Naive thymus-derived CD4-positive, alpha-beta T cell (primary cell): Measurements from ENCODE around the gene KLC3. TPM values are rescaled to one million over a fixed set of nuclear protein-coding genes. Genes with fewer than 3 reads are reported as not detected.
"Not testable (repeated sequence)": the region's sequence is repeated elsewhere in the genome, so short reads cannot be mapped to it uniquely, and the experiment has no call there.

Experiments used
- ATAC-seq: fragments of 150-1000 bp; cut with Tn5 transposase; 2 replicates; pipeline ENCODE4 v1.10.0; 2021; ENCODE audit warnings: mild to moderate bottlenecking, moderate library complexity
- CTCF ChIA-PET: fragments of 350-600 bp; sonication (Branson Sonifier 250); formaldehyde crosslinking; loops from one replicate; lab custom pipeline; 2021; ENCODE audit warnings: antibody characterized with exemption; lab: Charles Lee
- POLR2A ChIA-PET: fragments of 350-600 bp; sonication (Branson Sonifier 250); formaldehyde crosslinking; loops from one replicate; lab custom pipeline; 2021; ENCODE audit warnings: antibody characterized with exemption, inconsistent platforms; lab: Charles Lee
- DNase-seq, 9 donors: peaks; one replicate each; pipeline versions ENCODE4 v3.0.0 to v3.0.0-alpha.2; 2020 to 2022; ENCODE audit warnings: mixed read lengths in 1 of 9
- H3K27ac ChIP-seq: one replicate; pipeline ENCODE4 v1.7.0; 2013; ENCODE audit warnings: mild to moderate bottlenecking, low read depth, low read length, moderate library complexity
- H3K27me3 ChIP-seq, 2 donors: one replicate each; pipeline ENCODE4 v1.7.0; 2013; ENCODE audit warnings: low read length in 2 of 2, mild to moderate bottlenecking in 2 of 2, moderate library complexity in 2 of 2; ENCODE audit not compliant: control insufficient read depth in 2 of 2, insufficient read depth in 2 of 2
- H3K36me3 ChIP-seq, 3 experiments: 1 replicate in 2 of 3; 2 replicates in 1 of 3; pipeline ENCODE4 v1.7.0; 2013; ENCODE audit warnings: low read length in 3 of 3, mild to moderate bottlenecking in 3 of 3, moderate library complexity in 1 of 3; ENCODE audit not compliant: insufficient read depth in 3 of 3, control insufficient read depth in 2 of 3
- H3K4me1 ChIP-seq, 2 donors: one replicate each; pipeline ENCODE4 v1.7.0; 2013; ENCODE audit warnings: low read length in 2 of 2, mild to moderate bottlenecking in 2 of 2, moderate library complexity in 1 of 2; ENCODE audit not compliant: control insufficient read depth in 2 of 2, insufficient read depth in 2 of 2
- H3K4me3 ChIP-seq: 2 replicates; pipeline ENCODE4 v1.7.0; 2013; ENCODE audit warnings: mild to moderate bottlenecking, low read length
- H3K9me3 ChIP-seq, 3 experiments: 1 replicate in 2 of 3; 2 replicates in 1 of 3; pipeline ENCODE4 v1.7.0; 2013; ENCODE audit warnings: low read length in 3 of 3; ENCODE audit not compliant: control insufficient read depth in 2 of 3
- H3K27ac Mint-ChIP-seq, 9 donors: one replicate each; pipeline ENCODE4 v1.8.0; 2020 to 2022; ENCODE audit warnings: mixed read lengths in 9 of 9, mild to moderate bottlenecking in 8 of 9, moderate library complexity in 5 of 9, inconsistent platforms in 2 of 9
- H3K27me3 Mint-ChIP-seq, 5 donors: one replicate each; pipeline ENCODE4 v1.8.0; 2021 to 2022; ENCODE audit warnings: mixed read lengths in 5 of 5, mild to moderate bottlenecking in 1 of 5
- H3K36me3 Mint-ChIP-seq, 5 donors: one replicate each; pipeline ENCODE4 v1.8.0; 2020 to 2022; ENCODE audit warnings: mixed read lengths in 5 of 5, mild to moderate bottlenecking in 3 of 5, inconsistent platforms in 1 of 5
- H3K4me1 Mint-ChIP-seq, 7 donors: one replicate each; pipeline ENCODE4 v1.8.0; 2020 to 2022; ENCODE audit warnings: mixed read lengths in 7 of 7, mild to moderate bottlenecking in 3 of 7, inconsistent platforms in 1 of 7
- H3K4me3 Mint-ChIP-seq, 10 donors: one replicate each; pipeline ENCODE4 v1.8.0; 2020 to 2022; ENCODE audit warnings: mild to moderate bottlenecking in 10 of 10, mixed read lengths in 10 of 10, moderate library complexity in 6 of 10, inconsistent platforms in 2 of 10
- H3K9me3 Mint-ChIP-seq, 11 donors: one replicate each; pipeline ENCODE4 v1.8.0; 2020 to 2022; ENCODE audit warnings: mixed read lengths in 11 of 11, mild to moderate bottlenecking in 4 of 11, inconsistent platforms in 1 of 11, moderate library complexity in 1 of 11
- intact Hi-C, 2 donors: fragments of 100-400 bp; cut with micrococcal nuclease; formaldehyde crosslinking; loops; one replicate each; pipeline ENCODE4 v1.15.1; 2023
- polyA plus RNA-seq, 2 donors: library from polyadenylated mRNA; unstranded; fragments of 300-500 nt; fragmentation: Illumina TruSeq; gene quantifications; one replicate each; pipeline ENCODE4 v1.2.3, GENCODE V29; 2021
- total RNA-seq, 6 experiments: library from RNA in 5 of 6; stranded (reverse) in 5 of 6; gene quantifications; 1 replicate in 5 of 6; 2 replicates in 1 of 6; pipeline ENCODE4 v1.2.3 and lab custom pipeline; 2021 to 2026

Gene KLC3
- total and polyA plus RNA-seq, 7 experiments from 2014 or later = 0.18 TPM; not detected in 6

- H3K27me3 Mint-ChIP-seq = peaks cover 12 to 23% (median 17%) of the 10 kb centered on the region in 5 donors
- ATAC-seq, CTCF ChIA-PET, H3K4me1 ChIP-seq, H3K27ac ChIP-seq, H3K9me3 ChIP-seq, H3K36me3 Mint-ChIP-seq, H3K27ac Mint-ChIP-seq, H3K4me3 ChIP-seq, H3K9me3 Mint-ChIP-seq, H3K36me3 ChIP-seq, H3K27me3 ChIP-seq, DNase-seq, H3K4me3 Mint-ChIP-seq, H3K4me1 Mint-ChIP-seq: not testable (repeated sequence)
- intact Hi-C loops = loop anchor here in 1 of 2 donors (10.0 kb wide), 1 partner anchor 550 kb away; no protein-coding TSS in a partner anchor
- POLR2A ChIA-PET = interaction anchor here (0.6 kb wide), 1 partner anchor 90 kb away, joined by 3 read pairs; the partner anchor contains the start of gene EXOC3L2
Measured at GRCh38 chr19:45334881-45335280, 5.7 kb upstream of the KLC3 start.

- intact Hi-C loops = loop anchor here in 1 of 2 donors (10.0 kb wide), 1 partner anchor 552 kb away; no protein-coding TSS in a partner anchor
- peaks cover 0 to 12% of the 10 kb centered on the region in 2 donors for H3K27me3 ChIP-seq
- H3K27ac Mint-ChIP-seq = no peak overlapping the region
- peaks cover 4 to 10% (median 9%) of the 10 kb centered on the region in 7 donors for H3K4me1 Mint-ChIP-seq
- H3K4me3 Mint-ChIP-seq = no peak overlapping the region
- no peaks in the 10 kb centered on the region for H3K36me3 Mint-ChIP-seq
- peaks cover 17 to 28% (median 19%) of the 10 kb centered on the region in 5 donors for H3K27me3 Mint-ChIP-seq
- DNase-seq (no peak), ATAC-seq (no peak)
- H3K36me3 ChIP-seq = no peaks in the 10 kb centered on the region
- no peaks in the 10 kb centered on the region for H3K9me3 ChIP-seq
- no peak overlapping the region for H3K4me3 ChIP-seq
- H3K4me1 ChIP-seq = no peaks in the 10 kb centered on the region
- H3K9me3 Mint-ChIP-seq = no peaks in the 10 kb centered on the region
- no peak overlapping the region for H3K27ac ChIP-seq
- POLR2A ChIA-PET = no interaction called here
- CTCF ChIA-PET = interaction anchor here (1.0 kb wide), 1 partner anchor 9 kb away, joined by 8 read pairs; no protein-coding TSS in a partner anchor
Measured at GRCh38 chr19:45336696-45337251, 3.8 kb upstream of the KLC3 start.

- H3K27ac ChIP-seq = no peak overlapping the region
- H3K27me3 ChIP-seq = peaks cover 0 to 12% of the 10 kb centered on the region in 2 donors
- Mint-ChIP-seq H3K36me3 (no peaks in the 10 kb centered on the region), H3K27me3 (peaks cover 19 to 34% (median 24%) of the 10 kb centered on the region in 5 donors), H3K4me3 (peak overlapping the region in 4 of 10 donors; percentile 58 to 82 (median 78)), H3K27ac (no peak overlapping the region), H3K4me1 (peaks cover 4 to 10% (median 9%) of the 10 kb centered on the region in 7 donors), H3K9me3 (no peaks in the 10 kb centered on the region)
- H3K4me3 ChIP-seq = no peak overlapping the region
- ChIA-PET POLR2A (no interaction called here), CTCF (interaction anchor here (0.5 kb wide), 1 partner anchor 465 kb away, joined by 4 read pairs; no protein-coding TSS in a partner anchor)
- no peak for ATAC-seq
- H3K4me1 ChIP-seq = no peaks in the 10 kb centered on the region
- no peak for DNase-seq
- H3K36me3 ChIP-seq = no peaks in the 10 kb centered on the region
- H3K9me3 ChIP-seq = no peaks in the 10 kb centered on the region
- intact Hi-C loops = loop anchor here in 1 of 2 donors (10.0 kb wide), 1 partner anchor 555 kb away; no protein-coding TSS in a partner anchor
Measured at GRCh38 chr19:45339629-45340028, 921 bp upstream of the KLC3 start.

GRCh38 chr19:45340899-45341453 is 426 bp downstream of the KLC3 start:
- Mint-ChIP-seq H3K36me3 (no peaks in the 10 kb centered on the region), H3K4me1 (peaks cover 4 to 11% (median 9%) of the 10 kb centered on the region in 7 donors), H3K27ac (no peak overlapping the region), H3K4me3 (no peak overlapping the region), H3K27me3 (peaks cover 26 to 39% (median 31%) of the 10 kb centered on the region in 5 donors), H3K9me3 (no peaks in the 10 kb centered on the region)
- POLR2A ChIA-PET = no interaction called here
- Histone ChIP-seq H3K27ac (no peak overlapping the region), H3K36me3 (no peaks in the 10 kb centered on the region), H3K27me3 (peaks cover 0 to 12% of the 10 kb centered on the region in 2 donors), H3K4me1 (no peaks in the 10 kb centered on the region), H3K9me3 (no peaks in the 10 kb centered on the region), H3K4me3 (no peak overlapping the region)
- peak; percentile 33 for ATAC-seq
- peak in 2 of 9 donors; percentile 1 to 7 for DNase-seq
- intact Hi-C loops = no loop called here
- CTCF ChIA-PET = interaction anchor here (0.5 to 0.7 kb wide), 2 partner anchors 11 to 742 kb away, joined by 3 to 4 read pairs; no protein-coding TSS in a partner anchor

GRCh38 chr19:45342911-45343310 is 2.4 kb downstream of the KLC3 start:
- H3K36me3 Mint-ChIP-seq = no peaks in the 10 kb centered on the region
- ATAC-seq = no peak
- H3K27ac Mint-ChIP-seq = no peak overlapping the region
- Histone ChIP-seq H3K27me3 (peaks cover 0 to 12% of the 10 kb centered on the region in 2 donors), H3K27ac (no peak overlapping the region), H3K4me1 (no peaks in the 10 kb centered on the region), H3K36me3 (no peaks in the 10 kb centered on the region), H3K9me3 (no peaks in the 10 kb centered on the region), H3K4me3 (no peak overlapping the region)
- peaks cover 22 to 43% (median 32%) of the 10 kb centered on the region in 5 donors for H3K27me3 Mint-ChIP-seq
- intact Hi-C loops = no loop called here
- no peak overlapping the region for H3K4me3 Mint-ChIP-seq
- H3K4me1 Mint-ChIP-seq = peaks cover 4 to 11% (median 9%) of the 10 kb centered on the region in 7 donors
- ChIA-PET CTCF (no interaction called here), POLR2A (no interaction called here)
- no peaks in the 10 kb centered on the region for H3K9me3 Mint-ChIP-seq
- no peak for DNase-seq

GRCh38 chr19:45344621-45345505 is 4.3 kb downstream of the KLC3 start:
- H3K4me3 Mint-ChIP-seq = no peak overlapping the region
- no peak overlapping the region for H3K4me3 ChIP-seq
- H3K27me3 Mint-ChIP-seq = peaks cover 12 to 30% (median 22%) of the 10 kb centered on the region in 5 donors
- intact Hi-C loops = no loop called here
- H3K27ac Mint-ChIP-seq = no peak overlapping the region
- ChIA-PET POLR2A (no interaction called here), CTCF (no interaction called here)
- H3K4me1 ChIP-seq = no peaks in the 10 kb centered on the region
- no peaks in the 10 kb centered on the region for H3K9me3 ChIP-seq
- no peak for DNase-seq
- H3K4me1 Mint-ChIP-seq = peaks cover 3 to 7% (median 5%) of the 10 kb centered on the region in 7 donors
- no peaks in the 10 kb centered on the region for H3K36me3 Mint-ChIP-seq
- peaks cover 0 to 12% of the 10 kb centered on the region in 2 donors for H3K27me3 ChIP-seq
- no peaks in the 10 kb centered on the region for H3K9me3 Mint-ChIP-seq
- H3K36me3 ChIP-seq = no peaks in the 10 kb centered on the region
- ATAC-seq = no peak
- H3K27ac ChIP-seq = no peak overlapping the region
